Liver (tissue), 9 donors: ENCODE data around the gene NDC80. TPM values are rescaled to one million over a fixed set of nuclear protein-coding genes. Genes with fewer than 3 reads are reported as not detected.

Experiments used
- DNase-seq: peaks from one replicate; pipeline ENCODE4 v3.0.0-alpha.2; 2017; ENCODE audit warnings: low spot score
- H3K27ac ChIP-seq, 2 donors: one replicate each; pipeline ENCODE4 v1.7.0; 2013; ENCODE audit warnings: inconsistent platforms in 2 of 2, low read length in 2 of 2, control low read depth in 1 of 2, low read depth in 1 of 2, mild to moderate bottlenecking in 1 of 2
- H3K27me3 ChIP-seq, 4 donors: one replicate each; pipeline versions ENCODE4 v1.6.1 to v1.7.0; 2013; ENCODE audit warnings: low read length in 3 of 4, inconsistent platforms in 1 of 4, mild to moderate bottlenecking in 1 of 4, moderate library complexity in 1 of 4; ENCODE audit not compliant: control insufficient read depth in 4 of 4, insufficient read depth in 4 of 4
- H3K36me3 ChIP-seq, 4 donors: one replicate each; pipeline versions ENCODE4 v1.6.1 to v1.7.0; 2013; ENCODE audit warnings: low read length in 3 of 4, mild to moderate bottlenecking in 3 of 4, low read depth in 1 of 4, moderate library complexity in 1 of 4; ENCODE audit not compliant: control insufficient read depth in 4 of 4, insufficient read depth in 3 of 4
- H3K4me1 ChIP-seq, 4 donors: one replicate each; pipeline versions ENCODE4 v1.6.1 to v1.7.0; 2013; ENCODE audit warnings: low read length in 3 of 4, mild to moderate bottlenecking in 3 of 4, moderate library complexity in 1 of 4; ENCODE audit not compliant: control insufficient read depth in 4 of 4, insufficient read depth in 4 of 4
- H3K4me3 ChIP-seq, 3 donors: one replicate each; pipeline versions ENCODE4 v1.6.1 to v1.7.0; 2013; ENCODE audit warnings: low read length in 3 of 3, control low read depth in 1 of 3, low read depth in 1 of 3, mild to moderate bottlenecking in 1 of 3
- H3K9ac ChIP-seq, 2 donors: one replicate each; pipeline ENCODE4 v1.7.0; 2013; ENCODE audit warnings: low read length in 2 of 2, mild to moderate bottlenecking in 2 of 2, moderate library complexity in 2 of 2, control low read depth in 1 of 2, low read depth in 1 of 2
- H3K9me3 ChIP-seq, 4 donors: one replicate each; pipeline versions ENCODE4 v1.6.1 to v1.7.0; 2013; ENCODE audit warnings: low read length in 3 of 4; ENCODE audit not compliant: control insufficient read depth in 4 of 4
- EGR1 ChIP-seq, 2 donors: IDR thresholded peaks; 2 replicates each; pipeline ENCODE4 v1.6.1; 2016 to 2018; ENCODE audit warnings: antibody characterized with exemption in 2 of 2, low read depth in 2 of 2
- FOXA2 ChIP-seq: IDR thresholded peaks from 2 replicates; pipeline ENCODE4 v1.6.1; 2016; ENCODE audit warnings: antibody characterized with exemption
- HNF4A ChIP-seq, 2 donors: conservative IDR thresholded peaks; 2 replicates each; pipeline ENCODE4 v1.6.1; 2016; ENCODE audit warnings: antibody characterized with exemption in 2 of 2, mild to moderate bottlenecking in 2 of 2
- HNF4G ChIP-seq: IDR thresholded peaks from 2 replicates; pipeline ENCODE4 v1.6.1; 2016; ENCODE audit warnings: antibody characterized with exemption
- JUND ChIP-seq, 2 donors: IDR thresholded peaks; 2 replicates each; pipeline ENCODE4 v1.6.1; 2016; ENCODE audit warnings: antibody characterized with exemption in 2 of 2
- NR2F2 ChIP-seq: IDR thresholded peaks from 2 replicates; pipeline ENCODE4 v1.6.1; 2016; ENCODE audit warnings: antibody characterized with exemption
- RAD21 ChIP-seq, 2 donors: IDR thresholded peaks; 2 replicates each; pipeline ENCODE4 v1.6.1; 2016; ENCODE audit warnings: antibody characterized with exemption in 2 of 2, mild to moderate bottlenecking in 2 of 2
- RXRA ChIP-seq, 2 donors: IDR thresholded peaks; 2 replicates each; pipeline ENCODE4 v1.6.1; 2017 to 2018; ENCODE audit warnings: antibody characterized with exemption in 2 of 2, mild to moderate bottlenecking in 1 of 2
- SP1 ChIP-seq: IDR thresholded peaks from 2 replicates; pipeline ENCODE4 v1.6.1; 2018; ENCODE audit warnings: antibody characterized with exemption, mild to moderate bottlenecking
- TAF1 ChIP-seq: conservative IDR thresholded peaks from 2 replicates; pipeline ENCODE4 v1.6.1; 2016; ENCODE audit warnings: antibody characterized with exemption, mild to moderate bottlenecking
- YY1 ChIP-seq: IDR thresholded peaks from 2 replicates; pipeline ENCODE4 v1.6.1; 2016; ENCODE audit warnings: antibody characterized with exemption, mild to moderate bottlenecking
- WGBS: extraction: QIAGEN DNeasy Blood & Tissue Kit; methylation state at CpG from one replicate; pipeline ENCODE4 v1.1.7; 2013; 5-methylcytosine and 5-hydroxymethylcytosine counted together
- polyA plus RNA-seq, 2 donors: library from polyadenylated mRNA; stranded (reverse) in 1 of 2; unstranded in 1 of 2; fragments of 200-250 nt in 1 of 2; fragments of >200 nt in 1 of 2; fragmentation: Nextera tagmentation in 1 of 2; extraction: Ambion mirVana in 1 of 2; gene quantifications; one replicate each; pipeline versions ENCODE4 v1.2.1 to v1.2.3, GENCODE V29; 2013 to 2015
- total RNA-seq, 2 donors: library from RNA; depleted of rRNA; stranded (reverse); fragments of >200 nt; gene quantifications; one replicate each; pipeline ENCODE4 v1.2.3, GENCODE V29; 2014
- TF ChIP-seq, protein P1 (sequence below): fragments of 150-350 bp; IDR thresholded peaks from 2 replicates; pipeline ENCODE4 v1.5.1; 2017; ENCODE audit warnings: improper control_type of control experiment, low read depth, low read length; ENCODE audit not compliant: missing input control
- TF ChIP-seq, protein P2 (sequence below): IDR thresholded peaks from 2 replicates; pipeline ENCODE4 v1.6.1; 2016; ENCODE audit warnings: antibody characterized with exemption
- TF ChIP-seq, protein P3 (sequence below): IDR thresholded peaks from 2 replicates; pipeline ENCODE4 v1.6.1; 2016; ENCODE audit warnings: antibody characterized with exemption
- TF ChIP-seq, protein P4 (sequence below): IDR thresholded peaks from 2 replicates; pipeline ENCODE4 v1.6.1; 2016; ENCODE audit warnings: antibody characterized with exemption
- TF ChIP-seq, protein P5 (sequence below): IDR thresholded peaks from 2 replicates; pipeline ENCODE4 v1.6.1; 2016; ENCODE audit warnings: antibody characterized with exemption, mild to moderate bottlenecking
- donor health status: healthy.
- donor health status: healthy.
- donor health status: healthy.
- donor health status: healthy.
- donor health status: healthy.

NDC80 gene
- total and polyA plus RNA-seq, 4 donors = 0.08 to 33.8 (median 1.0) TPM

DNA sequence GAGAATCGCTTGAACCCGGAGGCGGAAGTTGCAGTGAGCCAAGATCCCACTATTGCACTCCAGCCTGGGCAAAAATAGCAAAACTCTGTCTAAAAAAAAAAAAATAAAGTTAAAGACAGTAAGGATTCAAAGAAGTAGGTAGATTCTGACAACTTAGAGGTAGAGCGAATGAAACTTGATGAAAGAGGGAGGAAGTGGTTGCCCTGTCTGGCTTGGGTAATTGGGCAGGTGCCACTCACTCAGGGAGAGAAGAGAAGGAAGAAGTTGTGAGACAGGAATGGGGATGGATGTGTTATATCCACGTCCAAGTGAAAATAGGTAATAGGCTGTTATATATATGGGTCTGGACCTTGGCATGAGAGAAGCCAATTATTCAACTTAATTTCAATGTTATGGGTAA is 26.3 kb downstream of the NDC80 start (continued):
- TF ChIP-seq, protein P1, sequence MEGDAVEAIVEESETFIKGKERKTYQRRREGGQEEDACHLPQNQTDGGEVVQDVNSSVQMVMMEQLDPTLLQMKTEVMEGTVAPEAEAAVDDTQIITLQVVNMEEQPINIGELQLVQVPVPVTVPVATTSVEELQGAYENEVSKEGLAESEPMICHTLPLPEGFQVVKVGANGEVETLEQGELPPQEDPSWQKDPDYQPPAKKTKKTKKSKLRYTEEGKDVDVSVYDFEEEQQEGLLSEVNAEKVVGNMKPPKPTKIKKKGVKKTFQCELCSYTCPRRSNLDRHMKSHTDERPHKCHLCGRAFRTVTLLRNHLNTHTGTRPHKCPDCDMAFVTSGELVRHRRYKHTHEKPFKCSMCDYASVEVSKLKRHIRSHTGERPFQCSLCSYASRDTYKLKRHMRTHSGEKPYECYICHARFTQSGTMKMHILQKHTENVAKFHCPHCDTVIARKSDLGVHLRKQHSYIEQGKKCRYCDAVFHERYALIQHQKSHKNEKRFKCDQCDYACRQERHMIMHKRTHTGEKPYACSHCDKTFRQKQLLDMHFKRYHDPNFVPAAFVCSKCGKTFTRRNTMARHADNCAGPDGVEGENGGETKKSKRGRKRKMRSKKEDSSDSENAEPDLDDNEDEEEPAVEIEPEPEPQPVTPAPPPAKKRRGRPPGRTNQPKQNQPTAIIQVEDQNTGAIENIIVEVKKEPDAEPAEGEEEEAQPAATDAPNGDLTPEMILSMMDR = no peak
- no peak for TF ChIP-seq RAD21 (IDR thresholded peaks at IDR 0.05)

DNA sequence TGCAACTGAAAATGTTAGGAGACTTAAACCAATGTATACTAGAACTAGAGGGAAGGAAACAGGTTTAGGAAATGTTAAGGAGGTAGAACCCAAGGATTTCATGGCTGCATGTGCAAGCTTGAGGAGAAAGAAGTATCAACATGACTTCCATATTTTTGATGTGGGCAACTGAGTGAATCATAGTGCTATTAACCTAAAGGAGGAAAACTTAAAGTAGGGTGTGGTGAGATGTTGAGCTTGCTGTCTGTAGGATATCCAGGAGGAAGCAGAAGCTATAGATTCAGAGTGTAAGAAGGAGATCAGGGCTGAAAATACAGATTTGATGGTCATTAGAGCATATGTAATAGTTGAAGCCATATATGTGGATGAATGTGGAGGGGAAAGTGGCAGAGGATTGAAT is 31.5 kb downstream of the NDC80 start:
- no peaks in the 10 kb centered on the region for H3K36me3 ChIP-seq
- H3K27ac ChIP-seq = no peak overlapping the region
- H3K4me3 ChIP-seq = no peak overlapping the region
- H3K4me1 ChIP-seq = no peaks in the 10 kb centered on the region
- H3K9ac ChIP-seq = no peak overlapping the region
- no peaks in the 10 kb centered on the region for H3K27me3 ChIP-seq
- no peaks in the 10 kb centered on the region for H3K9me3 ChIP-seq
- TF ChIP-seq NR2F2 (no peak), HNF4G (no peak), JUND (IDR thresholded peaks at IDR 0.05) (no peak), EGR1 (IDR thresholded peaks at IDR 0.05; ENCODE audit: low read depth in 2 of 2) (no peak), YY1 (no peak), FOXA2 (no peak), HNF4A (conservative IDR thresholded peaks at IDR 0.05) (no peak), RXRA (IDR thresholded peaks at IDR 0.05) (no peak)
- TF ChIP-seq, protein P2, sequence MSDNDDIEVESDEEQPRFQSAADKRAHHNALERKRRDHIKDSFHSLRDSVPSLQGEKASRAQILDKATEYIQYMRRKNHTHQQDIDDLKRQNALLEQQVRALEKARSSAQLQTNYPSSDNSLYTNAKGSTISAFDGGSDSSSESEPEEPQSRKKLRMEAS = no peak
- TF ChIP-seq, protein P1 = no peak
- TF ChIP-seq, protein P3, sequence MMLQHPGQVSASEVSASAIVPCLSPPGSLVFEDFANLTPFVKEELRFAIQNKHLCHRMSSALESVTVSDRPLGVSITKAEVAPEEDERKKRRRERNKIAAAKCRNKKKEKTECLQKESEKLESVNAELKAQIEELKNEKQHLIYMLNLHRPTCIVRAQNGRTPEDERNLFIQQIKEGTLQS = no peak
- DNase-seq = no peak

DNA sequence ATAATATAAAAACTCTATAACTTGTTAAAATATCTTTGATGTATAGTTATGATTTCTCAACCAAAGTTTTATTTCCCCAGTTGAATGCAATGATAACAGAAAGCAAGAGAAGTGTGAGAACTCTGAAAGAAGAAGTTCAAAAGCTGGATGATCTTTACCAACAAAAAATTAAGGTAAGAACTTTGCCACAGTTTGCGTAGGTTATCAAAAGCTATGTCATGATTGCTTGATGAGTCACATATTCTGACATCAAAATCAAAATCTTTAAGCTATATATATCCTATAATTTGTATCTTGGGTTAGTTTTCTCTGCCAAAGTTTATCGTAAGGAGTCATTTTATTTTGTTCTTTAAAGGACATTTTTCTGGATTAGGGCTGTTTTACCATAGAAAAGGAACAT is 35.0 kb downstream of the NDC80 start:
- no peak overlapping the region for H3K4me3 ChIP-seq

More for the DNA sequence above, 35.0 kb downstream of the NDC80 start:
- Histone ChIP-seq H3K27me3 (no peaks in the 10 kb centered on the region), H3K27ac (no peak overlapping the region), H3K9ac (no peak overlapping the region), H3K9me3 (no peaks in the 10 kb centered on the region), H3K4me1 (no peaks in the 10 kb centered on the region), H3K36me3 (no peaks in the 10 kb centered on the region)
- no peak for TF ChIP-seq SP1
- TF ChIP-seq YY1 = no peak
- TF ChIP-seq, protein P3 = no peak
- TF ChIP-seq TAF1 = no peak
- no peak for TF ChIP-seq RXRA (IDR thresholded peaks at IDR 0.05)
- TF ChIP-seq, protein P2 = no peak
- TF ChIP-seq, protein P4, sequence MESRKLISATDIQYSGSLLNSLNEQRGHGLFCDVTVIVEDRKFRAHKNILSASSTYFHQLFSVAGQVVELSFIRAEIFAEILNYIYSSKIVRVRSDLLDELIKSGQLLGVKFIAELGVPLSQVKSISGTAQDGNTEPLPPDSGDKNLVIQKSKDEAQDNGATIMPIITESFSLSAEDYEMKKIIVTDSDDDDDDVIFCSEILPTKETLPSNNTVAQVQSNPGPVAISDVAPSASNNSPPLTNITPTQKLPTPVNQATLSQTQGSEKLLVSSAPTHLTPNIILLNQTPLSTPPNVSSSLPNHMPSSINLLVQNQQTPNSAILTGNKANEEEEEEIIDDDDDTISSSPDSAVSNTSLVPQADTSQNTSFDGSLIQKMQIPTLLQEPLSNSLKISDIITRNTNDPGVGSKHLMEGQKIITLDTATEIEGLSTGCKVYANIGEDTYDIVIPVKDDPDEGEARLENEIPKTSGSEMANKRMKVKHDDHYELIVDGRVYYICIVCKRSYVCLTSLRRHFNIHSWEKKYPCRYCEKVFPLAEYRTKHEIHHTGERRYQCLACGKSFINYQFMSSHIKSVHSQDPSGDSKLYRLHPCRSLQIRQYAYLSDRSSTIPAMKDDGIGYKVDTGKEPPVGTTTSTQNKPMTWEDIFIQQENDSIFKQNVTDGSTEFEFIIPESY = no peak
- no peak for TF ChIP-seq JUND (IDR thresholded peaks at IDR 0.05)
- no peak for TF ChIP-seq HNF4A (conservative IDR thresholded peaks at IDR 0.05)
- TF ChIP-seq, protein P5, sequence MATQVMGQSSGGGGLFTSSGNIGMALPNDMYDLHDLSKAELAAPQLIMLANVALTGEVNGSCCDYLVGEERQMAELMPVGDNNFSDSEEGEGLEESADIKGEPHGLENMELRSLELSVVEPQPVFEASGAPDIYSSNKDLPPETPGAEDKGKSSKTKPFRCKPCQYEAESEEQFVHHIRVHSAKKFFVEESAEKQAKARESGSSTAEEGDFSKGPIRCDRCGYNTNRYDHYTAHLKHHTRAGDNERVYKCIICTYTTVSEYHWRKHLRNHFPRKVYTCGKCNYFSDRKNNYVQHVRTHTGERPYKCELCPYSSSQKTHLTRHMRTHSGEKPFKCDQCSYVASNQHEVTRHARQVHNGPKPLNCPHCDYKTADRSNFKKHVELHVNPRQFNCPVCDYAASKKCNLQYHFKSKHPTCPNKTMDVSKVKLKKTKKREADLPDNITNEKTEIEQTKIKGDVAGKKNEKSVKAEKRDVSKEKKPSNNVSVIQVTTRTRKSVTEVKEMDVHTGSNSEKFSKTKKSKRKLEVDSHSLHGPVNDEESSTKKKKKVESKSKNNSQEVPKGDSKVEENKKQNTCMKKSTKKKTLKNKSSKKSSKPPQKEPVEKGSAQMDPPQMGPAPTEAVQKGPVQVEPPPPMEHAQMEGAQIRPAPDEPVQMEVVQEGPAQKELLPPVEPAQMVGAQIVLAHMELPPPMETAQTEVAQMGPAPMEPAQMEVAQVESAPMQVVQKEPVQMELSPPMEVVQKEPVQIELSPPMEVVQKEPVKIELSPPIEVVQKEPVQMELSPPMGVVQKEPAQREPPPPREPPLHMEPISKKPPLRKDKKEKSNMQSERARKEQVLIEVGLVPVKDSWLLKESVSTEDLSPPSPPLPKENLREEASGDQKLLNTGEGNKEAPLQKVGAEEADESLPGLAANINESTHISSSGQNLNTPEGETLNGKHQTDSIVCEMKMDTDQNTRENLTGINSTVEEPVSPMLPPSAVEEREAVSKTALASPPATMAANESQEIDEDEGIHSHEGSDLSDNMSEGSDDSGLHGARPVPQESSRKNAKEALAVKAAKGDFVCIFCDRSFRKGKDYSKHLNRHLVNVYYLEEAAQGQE = no peak
- DNase-seq = no peak
- 86% methylated on average over 2 of the region's 2 CpGs for WGBS
